Measurements from ENCODE around the gene GRHL1.

The GRHL1 gene

GRCh38 chr2:9972621-9973479 is 21.4 kb downstream of the GRHL1 start:
- DNase-seq (ENCODE audit: low spot score), result no peak

GRCh38 chr2:9973690-9974089 is 22.2 kb downstream of the GRHL1 start:
- no peak for DNase-seq (ENCODE audit: low spot score)

- DNase-seq (ENCODE audit: low spot score), result no peak
Measured at GRCh38 chr2:9974343-9974742, 22.9 kb downstream of the GRHL1 start.

DNA sequence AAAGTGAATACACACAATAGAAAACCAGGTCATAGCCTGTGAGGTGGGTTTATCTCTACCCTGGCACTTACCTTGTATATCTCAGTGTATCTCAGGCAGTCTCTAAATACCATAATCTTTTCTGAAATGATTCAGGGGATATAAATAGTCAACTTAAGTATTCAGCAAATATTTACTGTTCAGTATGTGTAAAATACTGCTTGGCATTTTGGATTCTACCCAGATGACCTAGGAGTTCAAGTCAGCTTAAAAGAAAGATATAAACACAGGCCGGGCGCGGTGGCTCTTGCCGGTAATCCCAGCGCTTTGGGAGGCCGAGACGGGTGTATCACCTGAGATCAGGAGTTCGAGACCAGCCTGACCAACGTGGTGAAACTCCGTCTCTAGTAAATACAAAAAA is 23.8 kb downstream of the GRHL1 start:
- DNase-seq (ENCODE audit: low spot score), result no peak

DNA sequence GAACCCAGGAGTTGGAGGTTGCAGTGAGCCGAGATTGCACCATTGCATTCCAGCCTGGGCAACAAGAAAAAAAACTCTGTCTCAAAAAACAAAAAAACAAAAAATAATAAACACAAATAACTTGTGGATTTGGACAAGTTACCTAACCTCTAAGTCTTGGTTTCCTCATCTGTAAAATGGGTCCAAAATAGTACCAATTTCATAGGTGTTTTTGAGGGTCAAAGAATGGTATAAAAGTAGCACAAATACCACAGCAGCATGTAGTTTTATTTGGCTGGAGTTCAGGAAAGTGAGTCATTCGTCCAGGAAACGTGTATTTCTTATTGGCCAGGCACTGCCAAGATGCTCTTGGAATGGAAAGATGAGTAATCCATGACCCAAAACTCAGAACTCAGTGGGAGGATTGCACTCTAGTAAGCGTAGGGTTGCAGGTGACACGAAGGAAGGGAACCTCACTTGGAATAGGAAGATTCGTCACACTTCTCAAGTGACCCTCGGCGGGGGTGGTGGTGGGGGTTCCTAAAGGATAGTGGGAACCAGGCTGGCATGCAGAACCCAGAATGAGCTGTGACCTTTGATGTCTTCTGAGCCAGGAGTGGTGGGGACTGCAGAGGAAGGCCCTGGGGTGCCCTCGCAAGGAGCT is 24.4 kb downstream of the GRHL1 start:
- peak; percentile 92 for DNase-seq (ENCODE audit: low spot score)

DNA sequence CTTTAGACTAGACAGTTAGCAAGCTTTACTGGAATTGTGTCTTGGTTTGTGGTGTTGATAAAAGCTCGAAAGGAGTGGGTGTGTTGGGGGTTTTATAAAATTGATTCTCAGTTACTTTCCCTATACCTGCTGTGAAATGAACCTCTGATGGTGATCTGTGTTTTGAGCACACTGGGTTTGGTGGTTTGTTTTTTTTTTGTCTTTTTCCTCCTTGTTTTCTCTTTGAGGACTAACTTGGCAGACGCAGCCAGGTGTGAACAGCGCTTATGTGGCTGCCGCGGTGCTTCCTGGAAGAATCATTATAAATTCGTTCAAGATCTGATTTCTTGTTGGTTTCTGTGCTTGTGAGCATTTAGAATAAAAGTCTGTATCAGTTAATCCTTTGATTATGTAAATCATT is 28.5 kb downstream of the GRHL1 start:
- DNase-seq (ENCODE audit: low spot score), result no peak

DNA sequence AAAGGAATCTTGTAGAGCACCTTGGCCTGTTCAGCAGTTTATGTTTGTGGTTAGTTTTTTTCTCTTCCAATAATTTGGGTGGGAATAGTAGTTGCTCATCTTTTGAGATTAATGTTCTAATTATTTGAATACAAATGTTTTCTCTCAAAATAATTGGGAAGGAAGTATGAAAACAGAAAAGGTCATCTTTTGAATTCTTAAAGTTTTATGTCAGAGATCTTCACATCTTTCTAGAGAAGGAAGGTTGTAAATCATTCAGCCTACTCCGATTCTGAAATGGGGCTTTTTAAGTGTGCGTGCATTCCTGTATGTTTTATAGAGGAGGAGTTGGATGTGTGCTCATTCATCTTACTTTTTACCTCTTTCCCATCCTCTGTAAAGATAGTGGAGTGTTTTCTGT is 29.0 kb downstream of the GRHL1 start:
- no peak for DNase-seq (ENCODE audit: low spot score)

GRCh38 chr2:9981655-9982054 is 30.2 kb downstream of the GRHL1 start:
- no peak for DNase-seq (ENCODE audit: low spot score)

- DNase-seq (ENCODE audit: low spot score), result no peak
Measured at GRCh38 chr2:9982248-9982647, 30.8 kb downstream of the GRHL1 start.

- no peak for DNase-seq (ENCODE audit: low spot score)
Measured at GRCh38 chr2:9982891-9983290, 31.4 kb downstream of the GRHL1 start.

GRCh38 chr2:9983401-9984216 is 32.1 kb downstream of the GRHL1 start:
- DNase-seq (ENCODE audit: low spot score), result no peak

GRCh38 chr2:9984217-9984739 is 32.8 kb downstream of the GRHL1 start:
- DNase-seq (ENCODE audit: low spot score), result no peak

DNA sequence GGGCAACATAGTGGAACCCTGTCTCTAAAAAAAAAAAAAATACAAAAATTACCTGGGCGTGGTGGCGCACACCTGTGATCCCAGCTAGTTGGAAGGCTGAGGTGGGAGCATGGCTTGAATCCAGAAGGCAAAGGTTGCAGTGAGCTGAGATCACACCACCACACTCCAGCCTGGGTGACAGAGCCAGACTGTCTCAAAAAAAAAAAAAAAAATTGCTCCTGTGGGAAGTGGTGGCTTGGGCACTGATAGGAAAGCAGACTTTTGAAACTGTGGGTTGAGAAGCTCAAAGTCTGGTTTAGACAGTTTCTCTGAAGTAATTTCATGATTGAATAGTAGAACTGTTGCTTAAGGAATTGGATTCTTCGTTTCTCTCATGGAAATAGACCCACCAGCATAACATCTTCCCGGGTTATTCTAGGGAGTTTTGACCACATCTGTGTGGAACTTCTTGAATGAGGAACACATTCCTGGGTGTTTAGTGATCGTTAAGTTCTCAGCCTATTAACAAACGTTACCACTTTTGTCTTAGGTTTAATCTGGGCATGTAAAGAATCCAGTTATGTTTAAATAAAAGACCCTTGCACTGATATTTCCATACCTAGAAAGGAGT is 33.5 kb downstream of the GRHL1 start:
- DNase-seq (ENCODE audit: low spot score), result no peak

GRCh38 chr2:9985531-9986328 is 34.2 kb downstream of the GRHL1 start:
- DNase-seq (ENCODE audit: low spot score), result no peak

DNA sequence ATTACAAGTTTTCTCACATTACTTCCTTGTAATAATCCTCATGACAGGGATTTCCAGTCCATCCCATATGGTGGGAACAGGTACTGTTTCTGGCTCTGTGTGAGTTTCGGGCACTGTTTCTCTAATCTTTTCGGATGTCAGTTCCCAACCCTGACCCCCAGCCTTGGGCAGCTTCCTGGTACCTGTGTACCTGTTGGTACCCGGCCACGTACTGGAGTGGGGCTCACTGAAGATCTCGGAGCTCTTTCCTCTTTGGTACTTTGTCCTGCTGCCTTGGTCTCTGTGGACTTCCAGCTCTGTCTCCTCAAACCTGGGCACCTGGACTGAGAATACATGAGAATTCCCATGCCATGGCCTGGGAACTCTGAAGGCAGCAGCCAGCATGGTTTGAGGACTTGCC is 36.8 kb downstream of the GRHL1 start:
- DNase-seq (ENCODE audit: low spot score), result no peak

GRCh38 chr2:9990736-9991135 is 39.2 kb downstream of the GRHL1 start:
- DNase-seq (ENCODE audit: low spot score), result no peak

DNA sequence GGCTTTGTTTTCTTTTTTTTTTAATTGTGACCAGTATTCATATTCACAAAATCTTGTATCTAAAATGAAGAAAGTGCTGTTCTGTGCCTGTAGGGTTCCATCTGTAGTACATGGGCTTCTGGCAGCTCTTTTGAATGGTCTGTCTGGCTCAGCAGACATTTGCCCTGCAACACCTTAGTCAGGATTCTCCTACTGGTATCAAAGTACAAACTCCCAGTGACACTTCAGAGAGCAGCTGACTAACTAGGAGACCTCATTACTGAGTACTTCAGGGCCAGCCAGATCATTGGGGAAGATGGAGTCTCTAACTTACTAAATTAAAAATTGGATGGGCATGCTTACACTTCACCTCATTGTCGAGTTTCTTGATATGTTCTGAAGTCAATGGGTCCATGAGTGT is 39.7 kb downstream of the GRHL1 start:
- DNase-seq (ENCODE audit: low spot score), result no peak

DNA sequence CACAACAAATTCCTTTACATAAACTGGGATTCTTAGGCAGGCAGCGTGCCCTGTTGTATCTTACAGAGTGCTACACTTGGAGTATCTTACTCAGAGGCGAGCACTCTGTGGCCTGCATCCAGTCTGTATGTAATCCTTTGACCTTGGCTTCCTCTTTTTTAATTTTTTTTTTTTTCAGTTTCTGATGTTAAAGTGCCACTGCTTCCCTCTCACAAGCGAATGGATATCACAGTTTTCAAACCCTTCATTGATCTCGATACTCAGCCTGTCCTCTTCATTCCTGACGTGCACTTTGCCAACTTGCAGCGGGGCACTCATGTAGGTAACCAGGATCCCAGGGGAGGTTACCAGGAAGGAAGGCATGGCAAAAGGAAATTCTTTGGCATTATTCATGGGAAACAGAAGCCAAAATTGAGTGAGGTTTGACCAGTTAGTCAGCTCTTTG is 40.4 kb downstream of the GRHL1 start:
- DNase-seq (ENCODE audit: low spot score), result peak; percentile 73

DNA sequence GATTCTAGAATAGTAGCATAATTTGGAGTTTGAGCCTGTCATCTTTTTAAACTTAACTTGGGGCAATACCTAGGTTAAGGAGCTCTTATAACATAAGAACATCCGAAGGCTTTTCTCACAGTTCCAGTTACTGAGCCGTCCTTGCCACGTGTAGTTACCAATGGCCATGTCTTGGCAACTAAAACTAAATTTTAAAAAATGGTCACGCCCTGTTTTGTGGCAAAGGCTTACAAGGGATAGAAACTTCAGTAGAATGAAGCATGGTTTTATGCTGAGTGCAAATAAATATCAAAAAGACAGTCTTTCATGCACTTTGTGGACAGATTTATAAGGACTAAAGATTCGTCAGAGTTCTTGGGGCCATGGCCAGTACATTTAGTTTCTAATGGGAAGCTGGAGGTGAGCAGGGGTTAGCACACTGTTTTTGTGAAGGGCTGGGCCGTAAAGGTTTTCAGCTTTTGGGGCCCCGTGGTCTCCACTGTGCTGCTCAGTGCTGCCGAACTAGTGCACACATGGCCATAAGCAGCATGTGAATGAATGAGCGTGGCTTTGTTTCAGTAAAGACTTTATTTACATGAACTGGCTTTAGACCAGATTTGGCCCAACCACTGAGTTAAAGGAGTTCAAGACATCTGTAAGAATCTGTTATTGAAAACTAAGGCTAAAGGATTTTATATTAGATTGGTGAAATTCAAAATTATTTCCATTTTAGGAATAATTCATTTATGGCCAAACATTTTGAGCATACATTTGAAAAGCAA is 41.1 kb downstream of the GRHL1 start:
- no peak for DNase-seq (ENCODE audit: low spot score)

DNA sequence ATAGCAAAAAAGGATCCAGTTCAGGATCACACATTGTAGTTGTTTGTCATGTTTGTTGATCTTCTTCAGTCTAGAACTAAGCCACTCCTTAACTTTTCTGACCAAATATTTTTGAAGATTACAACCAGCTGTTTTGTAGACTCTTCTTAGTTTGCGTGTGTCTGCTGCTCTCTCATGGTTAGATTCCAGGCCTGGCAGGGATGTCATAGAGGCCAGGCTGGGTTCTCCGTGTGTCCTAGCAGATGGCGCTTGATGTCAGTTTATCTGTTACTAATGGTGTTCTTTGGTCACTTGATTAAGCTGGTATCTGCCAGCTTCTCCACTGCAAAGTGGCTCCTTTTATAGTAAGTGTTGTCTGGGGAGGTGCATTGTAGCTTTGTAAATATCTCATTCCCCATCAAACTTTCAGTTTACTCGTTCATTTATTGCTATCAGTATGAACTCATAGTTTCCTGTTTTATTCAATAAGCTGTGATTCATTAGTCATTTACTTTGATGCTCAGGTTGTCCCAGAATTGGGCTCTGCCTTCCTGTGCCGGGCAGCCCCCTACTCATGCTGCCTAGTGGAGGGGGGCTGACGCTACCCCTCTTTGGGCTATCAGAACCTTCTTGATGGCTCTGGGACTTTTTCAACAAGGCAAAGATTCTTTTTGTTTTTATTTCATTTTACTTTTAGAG is 42.1 kb downstream of the GRHL1 start:
- DNase-seq (ENCODE audit: low spot score), result no peak

All from kidney capillary endothelial cell (primary cell).